GM12891 (cell line): ENCODE results near the gene GIGYF1.

Source experiments
- PAX5 ChIP-seq: IDR thresholded peaks from 2 replicates; pipeline ENCODE4 v1.6.1; 2011; ENCODE audit warnings: low read length, moderate library complexity, mild to moderate bottlenecking; ENCODE audit not compliant: insufficient read depth, severe bottlenecking
- POLR2A ChIP-seq: IDR thresholded peaks from 2 replicates; pipeline ENCODE4 v1.6.1; 2011; ENCODE audit warnings: low read depth, low read length, control low read depth
- POLR2AphosphoS5 ChIP-seq: IDR thresholded peaks from 2 replicates; pipeline ENCODE4 v1.6.1; 2011; ENCODE audit warnings: low read depth, low read length, control low read depth
- TAF1 ChIP-seq: IDR thresholded peaks from 2 replicates; pipeline ENCODE4 v1.6.1; 2011; ENCODE audit warnings: low read depth, low read length, control low read depth

- TF ChIP-seq TAF1, result no peak
- no peak; the same call in 1 of the 2 replicates for TF ChIP-seq POLR2A
- no peak for TF ChIP-seq PAX5
- TF ChIP-seq POLR2AphosphoS5, result no peak; the same call in 1 of the 2 replicates
Observed at GRCh38 chr7:100705320-100705752, 11.3 kb upstream of the GIGYF1 start.
